ENCODE data around the gene MAMLD1. TPM values are rescaled to one million over a fixed set of nuclear protein-coding genes. Genes with fewer than 3 reads are reported as not detected.

MAMLD1 gene
- total RNA-seq, 4 donors from 2014 or later: 0.23 to 2.1 (median 0.96) TPM

DNA sequence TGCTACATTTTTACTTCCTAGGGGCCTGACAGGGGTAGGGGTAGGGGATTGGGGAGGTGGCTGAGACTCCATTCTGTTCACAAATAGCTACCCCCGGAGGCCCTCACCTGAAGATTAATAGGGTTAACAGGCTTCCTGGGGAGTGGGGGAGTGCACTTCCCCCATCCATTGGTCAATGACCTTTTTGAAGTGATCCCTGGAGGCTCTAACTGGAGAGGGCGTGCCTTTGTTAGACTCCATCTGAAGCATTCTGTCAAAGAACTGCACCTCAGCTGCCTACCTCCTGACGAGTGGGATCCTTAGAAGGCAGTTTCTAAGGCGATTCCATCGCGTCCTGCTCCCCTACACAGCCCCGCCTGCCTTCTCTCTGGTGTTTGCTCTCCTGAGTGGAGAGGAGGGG is 195.3 kb downstream of the MAMLD1 start:
- Histone ChIP-seq H3K9me3 (no peaks in the 10 kb centered on the region), H3K4me1 (no peaks in the 10 kb centered on the region), H3K27ac (no peak overlapping the region), H3K4me3 (no peak overlapping the region), H3K36me3 (no peaks in the 10 kb centered on the region), H3K27me3 (no peaks in the 10 kb centered on the region)
- TF ChIP-seq, protein P1, sequence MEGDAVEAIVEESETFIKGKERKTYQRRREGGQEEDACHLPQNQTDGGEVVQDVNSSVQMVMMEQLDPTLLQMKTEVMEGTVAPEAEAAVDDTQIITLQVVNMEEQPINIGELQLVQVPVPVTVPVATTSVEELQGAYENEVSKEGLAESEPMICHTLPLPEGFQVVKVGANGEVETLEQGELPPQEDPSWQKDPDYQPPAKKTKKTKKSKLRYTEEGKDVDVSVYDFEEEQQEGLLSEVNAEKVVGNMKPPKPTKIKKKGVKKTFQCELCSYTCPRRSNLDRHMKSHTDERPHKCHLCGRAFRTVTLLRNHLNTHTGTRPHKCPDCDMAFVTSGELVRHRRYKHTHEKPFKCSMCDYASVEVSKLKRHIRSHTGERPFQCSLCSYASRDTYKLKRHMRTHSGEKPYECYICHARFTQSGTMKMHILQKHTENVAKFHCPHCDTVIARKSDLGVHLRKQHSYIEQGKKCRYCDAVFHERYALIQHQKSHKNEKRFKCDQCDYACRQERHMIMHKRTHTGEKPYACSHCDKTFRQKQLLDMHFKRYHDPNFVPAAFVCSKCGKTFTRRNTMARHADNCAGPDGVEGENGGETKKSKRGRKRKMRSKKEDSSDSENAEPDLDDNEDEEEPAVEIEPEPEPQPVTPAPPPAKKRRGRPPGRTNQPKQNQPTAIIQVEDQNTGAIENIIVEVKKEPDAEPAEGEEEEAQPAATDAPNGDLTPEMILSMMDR (IDR thresholded peaks at IDR 0.05): no peak
- TF ChIP-seq POLR2A (IDR thresholded peaks at IDR 0.05): no peak
- intact Hi-C loops (cut with DNase I): no loop called here
- DNase-seq: no peak
- 76% methylated on average over 4 of the region's 7 CpGs; no CpG with 5 or more reads in 1 of the 2 donors for WGBS, 2 donors

Other genes with a start within 250 kb of the MAMLD1 start
- 10 to 100 TPM in 3 of 4 donors, 1 to 10 TPM in 1; 9.1 to 13.7 (median 11.4) TPM for gene MTM1, start 205.3 kb downstream of the MAMLD1 start, total RNA-seq

Measured in esophagus squamous epithelium (tissue), 5 donors.